ENCODE measurements around the gene PLCH1.
"Not testable (repeated sequence)": the region's sequence is repeated elsewhere in the genome, so short reads cannot be mapped to it uniquely, and the experiment has no call there.

Gene PLCH1

GRCh38 chr3:155420881-155421486, 323.9 kb downstream of the PLCH1 start:
- DNase-seq (ENCODE audit: low spot score): no peak

GRCh38 chr3:155420406-155420805, 324.5 kb downstream of the PLCH1 start:
- no peak for DNase-seq (ENCODE audit: low spot score)

GRCh38 chr3:155418407-155418806, 326.5 kb downstream of the PLCH1 start:
- no peak for DNase-seq (ENCODE audit: low spot score)

- no peak for DNase-seq (ENCODE audit: low spot score)
Measured at GRCh38 chr3:155417119-155417517, 327.8 kb downstream of the PLCH1 start.

GRCh38 chr3:155416500-155417118, 328.3 kb downstream of the PLCH1 start:
- no peak for DNase-seq (ENCODE audit: low spot score)

GRCh38 chr3:155412904-155413303, 332.0 kb downstream of the PLCH1 start:
- DNase-seq (ENCODE audit: low spot score): no peak

- no peak for DNase-seq (ENCODE audit: low spot score)
Measured at GRCh38 chr3:155411500-155412223, 333.2 kb downstream of the PLCH1 start.

- DNase-seq (ENCODE audit: low spot score): no peak
Measured at GRCh38 chr3:155409336-155409735, 335.5 kb downstream of the PLCH1 start.

- DNase-seq (ENCODE audit: low spot score): no peak
Measured at GRCh38 chr3:155407971-155408370, 336.9 kb downstream of the PLCH1 start.

GRCh38 chr3:155407331-155407730, 337.5 kb downstream of the PLCH1 start:
- DNase-seq (ENCODE audit: low spot score): no peak

- no peak for DNase-seq (ENCODE audit: low spot score)
Measured at GRCh38 chr3:155404486-155404885, 340.4 kb downstream of the PLCH1 start.

- no peak for DNase-seq (ENCODE audit: low spot score)
Measured at GRCh38 chr3:155402656-155403055, 342.2 kb downstream of the PLCH1 start.

- DNase-seq (ENCODE audit: low spot score): no peak
Measured at GRCh38 chr3:155398046-155398445, 346.8 kb downstream of the PLCH1 start.

- DNase-seq (ENCODE audit: low spot score): not testable (repeated sequence)
Measured at GRCh38 chr3:155394896-155395295, 350.0 kb downstream of the PLCH1 start.

- DNase-seq (ENCODE audit: low spot score): no peak
Measured at GRCh38 chr3:155394240-155394639, 350.6 kb downstream of the PLCH1 start.

- no peak for DNase-seq (ENCODE audit: low spot score)
Measured at GRCh38 chr3:155393316-155393715, 351.6 kb downstream of the PLCH1 start.

GRCh38 chr3:155392138-155392537, 352.7 kb downstream of the PLCH1 start:
- DNase-seq (ENCODE audit: low spot score): no peak

- DNase-seq (ENCODE audit: low spot score): no peak
Measured at GRCh38 chr3:155391551-155391958, 353.3 kb downstream of the PLCH1 start.

- no peak for DNase-seq (ENCODE audit: low spot score)
Measured at GRCh38 chr3:155391104-155391503, 353.8 kb downstream of the PLCH1 start.

- no peak for DNase-seq (ENCODE audit: low spot score)
Measured at GRCh38 chr3:155390351-155390750, 354.5 kb downstream of the PLCH1 start.

GRCh38 chr3:155388417-155388816, 356.5 kb downstream of the PLCH1 start:
- DNase-seq (ENCODE audit: low spot score): no peak

GRCh38 chr3:155387571-155387970, 357.3 kb downstream of the PLCH1 start:
- DNase-seq (ENCODE audit: low spot score): no peak

- DNase-seq (ENCODE audit: low spot score): no peak
Measured at GRCh38 chr3:155386919-155387318, 358.0 kb downstream of the PLCH1 start.

Measured in CD4-positive, alpha-beta T cell treated with Interleukin-6 at 100 ng/mL for 8 hours (primary cell).